NCI-H2227 treated with DMSO at 0.1 percent for 48 hours (cell line): ENCODE data around the gene UBE2J2.

Experiments used
- DNase-seq: peaks from one replicate; lab custom pipeline; 2025; lab: John Stamatoyannopoulos, UW

UBE2J2 gene

DNA sequence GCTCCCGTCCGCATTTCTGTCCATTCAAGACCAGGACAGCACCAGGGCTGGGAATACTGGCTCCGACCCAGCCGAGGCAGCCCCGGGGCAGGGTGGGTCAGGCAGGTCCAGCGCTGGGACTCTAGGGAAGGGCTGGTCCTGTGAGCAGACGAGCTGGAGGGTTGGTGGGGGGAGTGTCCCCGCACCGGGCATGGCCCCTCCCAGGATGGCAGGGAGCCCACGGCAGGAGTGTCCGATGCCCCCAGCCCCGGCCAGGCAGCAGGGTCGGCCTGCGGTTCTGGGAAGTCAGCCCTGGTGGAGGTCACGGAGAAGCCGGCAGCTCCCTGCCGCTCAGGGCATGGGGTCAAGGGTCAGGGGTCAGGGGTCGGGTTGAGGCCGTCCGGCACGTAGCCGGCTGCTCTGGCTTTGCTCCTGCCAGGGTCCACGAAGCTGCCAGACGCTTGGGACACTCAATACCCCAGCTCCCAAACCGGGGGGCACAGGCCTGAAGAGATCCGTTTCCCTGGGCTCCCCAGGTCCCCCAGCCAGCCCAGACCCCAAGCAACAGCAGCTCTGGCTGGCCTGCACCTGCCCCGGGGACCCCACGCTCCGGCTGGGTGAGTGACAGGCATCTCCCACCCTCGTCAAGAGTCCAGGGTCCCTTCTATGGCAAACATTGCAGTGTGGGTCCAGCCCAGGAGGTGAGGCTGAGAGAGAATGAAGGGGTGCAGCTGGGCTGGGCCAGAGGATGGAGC is 33.9 kb downstream of the UBE2J2 start:
- DNase-seq: no peak

DNA sequence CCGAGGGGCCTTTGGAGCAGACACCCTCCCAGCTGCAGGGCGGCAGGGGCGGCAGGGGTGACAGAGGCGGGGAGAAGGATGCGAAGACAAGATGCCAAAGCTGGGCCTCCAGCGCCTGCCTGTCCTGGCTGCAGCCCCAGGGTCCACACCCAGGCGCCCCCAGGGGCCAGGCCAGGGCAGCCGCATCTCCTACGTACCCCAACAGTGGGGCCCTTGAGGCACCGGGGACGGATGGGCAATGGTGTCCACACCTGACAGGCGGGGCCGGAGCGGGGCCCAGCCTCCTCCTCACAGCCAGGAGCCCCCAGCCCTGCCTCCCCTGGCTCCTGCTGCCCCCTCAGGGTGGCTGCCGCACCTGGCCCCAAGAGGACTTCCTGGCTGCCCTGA is 34.4 kb downstream of the UBE2J2 start:
- DNase-seq: no peak

DNA sequence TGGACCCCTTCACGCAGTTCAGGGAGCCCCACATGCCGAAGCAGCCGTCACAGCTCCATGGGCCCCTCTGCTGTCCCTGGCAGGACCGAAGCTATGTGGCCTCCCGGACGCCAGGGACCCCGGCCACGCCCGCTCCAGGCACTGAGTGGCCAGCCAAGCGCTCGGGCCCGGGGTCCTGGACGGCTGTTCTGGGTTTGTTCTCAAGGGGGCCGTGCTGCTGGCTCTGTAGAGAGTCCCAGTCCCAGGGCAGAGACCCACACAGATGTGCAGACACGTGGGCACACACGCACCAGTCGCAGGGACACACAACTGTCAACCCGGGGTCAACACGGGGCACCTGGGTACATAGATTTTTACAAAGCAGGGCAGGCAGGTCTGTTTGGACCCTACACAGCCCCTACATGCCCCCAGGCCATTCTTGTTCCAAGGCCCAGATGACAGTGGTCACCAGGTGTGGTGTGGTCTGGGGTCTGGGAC is 34.9 kb downstream of the UBE2J2 start:
- DNase-seq: no peak

DNA sequence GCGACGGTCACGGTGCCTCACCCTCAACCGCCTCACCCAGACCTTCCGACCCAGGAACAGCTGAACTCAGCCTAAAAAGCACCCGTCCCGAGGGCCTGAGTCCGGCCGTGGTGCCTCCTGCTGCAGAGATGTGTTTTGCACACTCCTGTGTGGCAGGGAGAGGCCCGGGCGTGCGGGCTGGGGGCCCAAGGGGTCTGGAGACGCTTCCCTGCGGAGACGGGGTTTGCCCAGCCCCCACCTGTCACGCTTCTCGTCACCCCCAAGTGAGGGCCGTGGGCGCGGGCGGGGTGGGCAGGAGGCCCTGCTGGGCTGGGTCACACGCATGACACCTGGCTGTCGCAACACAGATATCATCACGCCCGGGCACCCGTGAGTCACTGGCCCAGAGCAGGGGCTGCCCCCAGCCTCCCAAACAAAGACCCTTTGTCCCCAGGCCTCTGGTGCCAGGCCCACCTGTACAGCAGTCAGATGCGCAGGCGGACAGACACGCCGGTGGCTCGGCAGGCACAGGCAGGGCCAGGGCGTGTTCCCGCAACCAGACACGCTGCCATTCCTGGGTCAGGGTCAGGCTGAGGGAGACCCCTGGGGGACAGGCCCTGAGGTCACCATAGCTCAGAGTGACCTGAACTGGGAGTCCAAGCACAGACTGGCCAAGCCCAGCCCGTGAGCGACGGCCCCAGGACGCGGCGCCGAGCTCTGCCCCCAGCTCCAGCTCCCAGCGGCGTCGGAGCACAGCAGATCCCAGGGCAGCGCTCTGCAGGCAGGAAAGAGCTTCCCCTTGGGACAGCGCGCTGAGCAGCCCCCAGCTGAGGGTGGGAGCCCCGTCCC is 35.6 kb downstream of the UBE2J2 start:
- DNase-seq: no peak

DNA sequence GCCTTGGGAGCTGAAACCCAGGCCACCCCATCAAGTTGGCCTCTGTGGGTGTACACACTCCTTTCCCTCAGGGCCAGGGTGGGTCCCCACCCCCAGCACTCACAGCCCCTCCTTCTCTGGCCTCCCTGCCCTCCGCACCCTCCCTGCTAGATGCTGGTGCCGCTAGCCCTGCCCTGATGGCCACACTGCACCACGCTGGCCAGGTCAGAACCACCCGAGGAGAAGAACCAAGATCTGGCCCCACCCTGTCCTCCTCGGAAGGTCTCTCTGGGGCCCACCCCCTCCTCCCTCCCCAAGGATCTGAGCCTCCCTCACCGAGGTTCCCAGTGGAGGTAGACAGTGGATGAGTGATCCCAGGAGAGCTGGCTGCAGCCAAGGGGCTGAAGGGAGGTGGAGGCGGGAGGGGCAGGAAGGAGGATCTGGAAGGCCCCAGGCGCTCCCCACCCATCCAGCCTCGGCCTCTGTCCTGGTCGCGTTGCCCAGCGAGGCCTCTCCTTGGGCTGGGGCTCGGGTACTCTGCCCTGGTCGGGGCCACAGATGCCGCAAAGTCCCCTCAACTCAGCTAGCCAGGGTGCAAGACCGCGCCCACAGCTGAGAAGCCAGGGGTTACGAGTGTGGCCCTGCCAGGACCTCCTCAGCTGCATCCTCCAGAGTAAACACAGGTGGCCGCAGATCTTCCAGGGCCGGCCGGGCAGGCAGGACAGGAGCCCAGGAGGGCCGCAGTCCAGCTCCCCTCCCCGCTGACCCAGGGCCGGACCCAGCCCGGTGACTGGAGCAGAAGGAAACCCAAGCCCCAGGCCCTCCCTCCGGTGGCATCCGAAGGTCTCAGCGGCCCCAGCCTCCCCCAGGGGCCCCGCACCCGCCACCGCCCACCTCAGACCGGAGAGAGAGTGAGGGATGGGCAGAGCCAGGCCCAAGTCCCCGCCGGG is 36.4 kb downstream of the UBE2J2 start:
- DNase-seq: no peak

DNA sequence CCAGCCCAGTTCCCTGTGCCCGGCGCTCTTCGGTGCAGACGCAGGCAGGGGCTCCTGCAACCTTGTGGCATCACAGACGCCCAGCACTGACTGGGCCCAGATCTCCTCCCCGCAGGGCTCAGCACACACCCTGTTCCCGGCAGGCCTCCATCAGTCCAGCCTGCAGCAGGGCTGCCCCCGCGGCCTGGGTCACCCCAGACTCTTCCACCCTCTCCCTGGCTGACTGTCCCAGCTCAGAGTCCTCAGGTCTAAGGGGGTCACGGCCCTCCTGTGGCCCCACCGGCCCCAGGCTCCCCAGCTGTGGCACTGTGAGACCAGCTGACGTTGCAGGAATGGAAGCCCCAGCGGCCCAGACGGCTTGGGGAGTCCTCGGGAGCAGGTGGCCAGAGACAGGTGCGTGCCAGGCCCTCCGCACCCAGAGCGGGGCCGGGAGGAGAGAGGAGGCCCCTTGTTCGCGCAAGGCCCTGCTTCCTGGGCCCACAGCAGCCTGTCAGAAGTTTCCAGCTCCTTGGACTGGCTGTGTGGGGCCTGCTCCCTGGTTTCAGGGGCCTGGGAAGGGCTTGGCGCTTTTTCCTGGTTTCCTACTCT is 37.4 kb downstream of the UBE2J2 start:
- no peak for DNase-seq

DNA sequence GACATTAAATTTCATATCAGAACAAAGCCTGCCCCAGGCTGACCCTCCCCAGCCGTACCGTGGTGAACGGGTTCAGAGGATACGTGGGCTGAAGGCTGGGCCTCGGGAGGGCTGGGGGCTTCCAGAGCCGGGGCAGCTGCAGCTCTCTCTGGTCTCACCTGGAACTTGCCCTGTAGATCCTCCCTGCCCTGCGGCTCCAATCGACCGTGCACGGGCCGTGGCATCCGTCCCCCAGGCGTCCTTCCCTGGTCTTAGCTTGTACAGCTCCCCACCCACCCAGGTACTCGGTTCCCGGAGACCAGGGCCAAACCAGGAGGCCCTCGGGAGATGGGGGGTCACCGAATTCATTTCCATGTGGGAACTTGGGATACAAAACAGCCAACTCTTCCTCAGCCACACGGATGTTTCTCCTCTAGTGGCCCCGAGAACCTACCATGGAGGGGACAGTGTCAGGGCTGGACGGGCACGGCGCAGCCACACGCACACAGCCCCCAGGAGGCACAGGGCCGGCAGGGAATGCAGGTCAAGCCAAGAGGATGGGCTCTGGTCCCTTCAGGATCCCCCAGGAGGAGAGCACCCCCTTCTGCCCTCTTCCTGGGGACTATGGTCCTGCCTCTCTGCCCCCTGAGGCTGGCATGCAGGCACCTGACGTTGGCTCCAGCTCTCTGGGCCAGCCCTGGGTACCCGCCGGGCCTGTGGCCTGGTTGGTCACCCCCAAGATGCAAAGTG is 38.5 kb downstream of the UBE2J2 start:
- DNase-seq: no peak

DNA sequence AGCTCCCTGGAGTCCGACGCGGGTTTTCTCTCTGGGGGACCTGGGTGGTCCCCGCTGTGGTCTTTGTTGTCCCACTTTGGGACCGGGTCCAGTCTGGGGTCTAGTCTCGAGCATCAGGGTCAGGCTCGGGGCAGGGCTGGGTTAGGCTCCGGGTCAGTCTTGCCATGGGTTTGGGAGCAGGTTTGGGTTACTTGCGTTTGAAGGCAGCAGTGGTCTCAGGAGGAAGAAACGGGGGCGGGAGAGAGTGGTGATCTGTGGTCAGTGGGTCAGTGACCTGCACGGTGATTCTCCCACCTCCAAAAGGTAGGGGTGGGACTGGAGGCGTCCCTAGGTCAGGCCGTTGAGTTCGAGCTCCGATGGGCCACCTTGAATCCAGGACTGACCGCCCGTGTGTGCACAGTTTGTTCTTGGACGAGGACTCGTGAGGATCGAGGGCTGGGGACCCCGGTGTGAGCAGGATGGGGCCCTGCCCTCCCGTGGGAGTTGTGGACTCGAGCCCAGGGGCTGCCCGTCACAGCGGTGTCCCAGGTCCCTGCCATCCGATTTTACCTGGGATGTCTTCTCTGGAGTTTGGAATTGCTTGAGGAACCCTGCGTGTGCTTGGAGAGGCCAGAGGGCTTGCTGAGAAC is 39.4 kb downstream of the UBE2J2 start:
- DNase-seq: no peak

DNA sequence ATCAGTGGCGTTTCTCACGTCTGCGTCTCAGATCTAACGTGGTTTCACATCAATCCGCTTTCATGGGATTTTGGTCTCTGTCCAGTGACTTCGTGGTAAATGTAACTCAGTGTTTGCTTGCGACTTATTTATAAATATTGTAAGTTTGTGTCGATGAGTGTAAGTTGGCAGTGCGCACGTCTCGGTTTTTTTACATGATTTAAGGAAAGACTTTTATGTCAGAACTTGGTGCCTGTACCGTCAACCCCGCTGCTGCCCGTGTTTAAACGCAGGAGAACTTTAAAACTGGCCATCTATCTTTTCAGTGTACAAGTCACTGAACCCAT is 40.1 kb downstream of the UBE2J2 start:
- DNase-seq: no peak

DNA sequence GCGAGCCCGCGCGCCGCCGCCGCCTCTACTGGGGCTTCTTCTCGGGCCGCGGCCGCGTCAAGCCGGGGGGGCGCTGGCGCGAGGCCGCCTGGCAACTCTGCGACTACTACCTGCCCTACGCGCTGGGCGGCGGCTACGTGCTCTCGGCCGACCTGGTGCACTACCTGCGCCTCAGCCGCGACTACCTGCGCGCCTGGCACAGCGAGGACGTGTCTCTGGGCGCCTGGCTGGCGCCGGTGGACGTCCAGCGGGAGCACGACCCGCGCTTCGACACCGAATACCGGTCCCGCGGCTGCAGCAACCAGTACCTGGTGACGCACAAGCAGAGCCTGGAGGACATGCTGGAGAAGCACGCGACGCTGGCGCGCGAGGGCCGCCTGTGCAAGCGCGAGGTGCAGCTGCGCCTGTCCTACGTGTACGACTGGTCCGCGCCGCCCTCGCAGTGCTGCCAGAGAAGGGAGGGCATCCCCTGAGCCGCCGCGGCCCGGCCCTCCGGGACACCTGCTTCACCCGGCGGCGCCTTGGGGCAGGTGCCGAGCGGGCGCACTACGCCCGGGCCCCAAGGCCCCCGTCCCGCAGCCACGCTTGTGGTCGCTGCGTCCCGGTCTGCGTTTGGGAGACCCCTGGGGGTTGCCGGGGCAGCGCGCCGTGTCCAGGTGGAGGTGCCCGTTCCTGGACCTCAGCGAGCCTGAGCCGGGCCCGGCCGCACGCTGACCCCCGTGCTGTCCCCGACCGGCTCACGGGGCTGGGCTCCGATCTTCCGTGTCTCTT is 40.7 kb downstream of the UBE2J2 start:
- DNase-seq: no peak

DNA sequence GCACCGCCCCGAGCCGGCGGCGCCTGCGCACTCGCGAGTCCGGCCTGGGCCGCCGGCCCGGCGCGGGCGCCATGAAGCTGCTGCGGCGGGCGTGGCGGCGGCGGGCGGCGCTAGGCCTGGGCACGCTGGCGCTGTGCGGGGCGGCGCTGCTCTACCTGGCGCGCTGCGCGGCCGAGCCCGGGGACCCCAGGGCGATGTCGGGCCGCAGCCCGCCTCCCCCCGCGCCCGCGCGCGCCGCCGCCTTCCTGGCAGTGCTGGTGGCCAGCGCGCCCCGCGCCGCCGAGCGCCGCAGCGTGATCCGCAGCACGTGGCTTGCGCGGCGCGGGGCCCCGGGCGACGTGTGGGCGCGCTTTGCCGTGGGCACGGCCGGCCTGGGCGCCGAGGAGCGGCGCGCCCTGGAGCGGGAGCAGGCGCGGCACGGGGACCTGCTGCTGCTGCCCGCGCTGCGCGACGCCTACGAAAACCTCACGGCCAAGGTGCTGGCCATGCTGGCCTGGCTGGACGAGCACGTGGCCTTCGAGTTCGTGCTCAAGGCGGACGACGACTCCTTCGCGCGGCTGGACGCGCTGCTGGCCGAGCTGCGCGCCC is 41.4 kb downstream of the UBE2J2 start, which contains the start of gene B3GALT6:
Gene B3GALT6, plus strand, starts transcription at position 30 of the 588 bp plus-strand sequence. Its CDS starts 42 bp downstream, at position 72.
- DNase-seq: no peak

DNA sequence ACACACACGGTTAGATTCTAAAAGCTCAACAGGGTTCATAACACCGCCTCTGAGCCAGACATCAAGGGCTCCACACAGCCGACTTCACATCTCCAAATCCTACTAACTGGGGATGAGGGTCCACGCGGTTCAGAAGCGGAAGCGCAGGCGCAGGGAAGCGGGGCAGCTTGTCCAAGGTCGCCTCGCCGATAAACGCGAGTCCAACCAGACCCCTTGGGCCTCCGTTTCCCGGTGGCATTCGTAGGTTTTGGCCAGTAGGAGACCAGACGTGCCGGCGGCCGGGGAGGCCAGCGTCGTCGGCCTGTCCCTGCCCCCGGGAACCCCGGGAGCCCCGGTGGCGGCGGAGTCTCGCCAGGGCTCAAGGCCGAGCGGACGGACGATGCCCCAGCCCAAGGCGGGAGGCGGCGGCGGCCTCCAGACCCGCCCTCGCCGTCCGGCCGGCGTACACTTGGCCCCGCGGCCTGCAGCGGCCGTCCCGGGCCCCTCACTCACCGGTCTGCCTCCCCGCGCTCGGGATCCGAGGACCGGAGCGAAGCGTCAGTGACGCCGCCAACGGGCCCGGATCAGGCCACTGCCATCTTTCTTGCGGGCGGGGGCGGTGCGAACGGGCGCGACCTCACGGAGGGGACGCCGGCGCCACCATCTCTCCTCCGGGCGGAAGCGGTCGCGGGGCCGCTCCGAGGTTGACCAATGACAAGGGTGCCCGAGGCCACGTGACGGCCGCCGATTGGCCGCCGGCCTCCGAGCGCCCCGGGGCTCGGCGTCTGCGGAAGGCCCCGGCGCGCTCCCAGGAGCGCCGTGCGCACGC is 42.0 kb downstream of the UBE2J2 start, which contains the start of gene SDF4:
Gene SDF4, minus strand, starts transcription at position 602 of the 808 bp plus-strand sequence. CDS start 3,229 bp downstream, outside the sequence.
- DNase-seq: peak; percentile 92

DNA sequence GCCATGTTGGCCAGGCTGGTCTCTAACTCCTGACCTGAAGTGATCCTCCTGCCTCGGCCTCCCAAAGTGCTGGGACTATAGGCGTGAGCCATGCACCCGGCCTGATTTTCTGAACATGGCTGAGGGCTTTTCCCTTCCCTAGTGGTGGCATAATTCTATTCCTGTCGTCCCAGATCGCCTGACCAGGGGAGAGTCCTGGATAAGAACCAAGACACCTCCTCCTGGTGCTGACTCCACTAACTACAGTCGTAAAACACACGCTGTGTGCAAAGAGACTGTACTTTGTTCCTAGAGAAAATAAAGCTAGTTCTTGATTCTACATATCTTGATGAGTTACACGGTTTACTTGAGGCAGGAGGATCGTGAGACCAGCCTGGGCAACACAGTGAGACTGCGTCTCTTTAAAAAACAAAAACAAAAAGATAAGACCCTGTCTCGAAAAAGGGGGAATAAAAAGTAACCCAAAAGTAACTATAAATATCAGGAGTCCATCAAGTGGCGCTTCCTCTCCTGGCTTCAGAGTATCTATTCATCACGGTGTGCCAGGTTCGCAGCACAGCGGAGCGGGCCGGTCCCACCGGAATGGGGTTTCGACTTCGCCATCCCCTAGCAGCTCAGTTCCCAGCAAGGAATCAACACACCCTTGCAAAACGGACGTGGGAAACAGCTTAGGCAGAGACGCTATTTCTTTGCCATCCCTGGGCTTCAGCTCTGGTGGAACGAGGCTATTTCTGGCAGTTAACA is 42.8 kb downstream of the UBE2J2 start:
- DNase-seq: no peak

DNA sequence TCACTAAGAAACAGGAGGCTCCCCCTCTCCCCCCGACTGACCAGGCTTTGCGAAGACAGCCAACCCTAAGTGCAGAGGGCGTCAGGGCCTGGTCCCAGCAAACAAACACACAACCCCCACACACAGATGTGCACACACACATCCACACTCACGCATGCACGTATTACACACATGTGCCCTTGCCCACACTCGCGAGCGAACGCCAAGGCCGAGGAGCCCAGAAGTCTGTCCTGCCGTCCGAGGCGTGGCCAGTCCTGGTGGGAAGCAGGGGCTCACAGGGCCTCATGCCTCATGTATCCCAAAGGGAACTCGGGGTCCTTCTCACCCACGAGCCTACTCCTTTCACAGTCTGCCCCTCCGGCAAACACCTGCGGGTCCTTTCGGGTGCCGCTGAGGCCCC is 43.9 kb downstream of the UBE2J2 start:
- DNase-seq: no peak

DNA sequence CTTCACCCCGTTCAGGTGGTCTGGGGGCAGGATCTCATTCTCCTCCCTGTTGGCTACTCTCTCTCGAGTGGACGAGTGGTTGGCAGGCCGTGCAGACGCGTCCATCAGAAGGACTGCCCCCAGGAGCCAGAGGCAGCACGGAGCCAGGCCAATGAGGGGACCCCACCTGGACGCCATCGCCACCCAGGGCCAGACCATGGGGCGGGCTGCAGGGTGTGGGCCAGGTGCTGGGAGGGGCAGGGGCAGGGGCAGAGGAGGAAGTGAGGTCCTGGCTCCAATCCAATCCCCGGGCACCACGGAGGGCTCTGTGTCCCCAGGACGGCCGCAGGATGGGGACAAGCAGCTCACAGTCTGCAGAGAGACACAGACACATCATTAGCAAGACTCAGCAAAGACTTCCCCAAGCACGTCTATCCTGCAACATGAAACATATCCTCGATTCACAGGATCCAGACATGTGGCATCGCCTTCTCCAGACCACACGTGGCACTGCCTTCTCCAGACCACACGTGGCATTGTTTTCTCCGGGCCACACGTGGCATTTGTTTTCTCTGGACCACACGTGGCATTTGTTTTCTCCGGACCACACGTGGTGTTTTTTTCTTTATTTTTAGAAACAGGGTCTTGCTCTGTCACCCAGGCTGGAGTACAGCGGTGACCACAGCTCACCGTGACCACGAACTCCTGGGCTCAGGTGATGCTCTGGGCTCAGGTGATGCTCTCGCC is 44.9 kb downstream of the UBE2J2 start:
- DNase-seq: no peak

DNA sequence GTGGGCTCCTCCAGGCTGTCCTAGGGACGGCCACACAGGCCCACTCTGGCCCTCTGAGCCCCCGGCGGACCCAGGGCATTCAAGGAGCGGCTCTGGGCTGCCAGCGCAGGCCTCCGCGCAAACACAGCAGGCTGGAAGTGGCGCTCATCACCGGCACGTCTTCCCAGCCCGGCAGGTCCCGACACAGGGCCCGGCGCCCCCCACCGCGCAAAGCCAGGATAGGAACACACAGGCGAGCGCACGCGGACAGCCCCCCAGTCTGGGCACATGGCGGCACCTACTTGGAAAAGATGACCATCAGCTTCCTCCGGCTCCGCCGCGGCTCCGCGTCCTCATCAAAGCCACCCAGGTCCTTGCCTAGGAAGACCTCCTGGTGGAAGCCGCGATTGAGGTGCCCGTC is 45.5 kb downstream of the UBE2J2 start:
- DNase-seq: no peak

DNA sequence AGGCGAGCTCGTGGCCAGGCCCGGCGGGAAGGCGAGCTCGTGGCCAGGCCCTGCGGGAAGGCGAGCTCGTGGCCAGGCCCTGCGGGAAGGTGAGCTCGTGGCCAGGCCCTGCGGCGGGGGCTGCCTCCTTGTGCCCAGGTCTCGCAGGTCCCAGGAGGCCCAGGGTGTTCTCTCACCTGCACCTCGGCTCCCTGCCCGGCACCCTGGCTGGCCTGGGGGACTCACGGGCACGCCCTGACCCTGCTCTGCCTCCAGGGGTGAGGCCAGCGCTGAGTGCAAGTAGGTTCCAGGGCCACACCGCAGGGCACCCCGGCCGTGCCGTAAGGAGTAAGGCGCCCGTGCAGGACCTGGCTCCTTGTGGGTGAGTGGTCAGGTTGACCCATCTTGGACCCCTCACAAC is 46.3 kb downstream of the UBE2J2 start:
- DNase-seq: no peak
